ENCODE results near the gene TMEM40.

The TMEM40 gene

DNA sequence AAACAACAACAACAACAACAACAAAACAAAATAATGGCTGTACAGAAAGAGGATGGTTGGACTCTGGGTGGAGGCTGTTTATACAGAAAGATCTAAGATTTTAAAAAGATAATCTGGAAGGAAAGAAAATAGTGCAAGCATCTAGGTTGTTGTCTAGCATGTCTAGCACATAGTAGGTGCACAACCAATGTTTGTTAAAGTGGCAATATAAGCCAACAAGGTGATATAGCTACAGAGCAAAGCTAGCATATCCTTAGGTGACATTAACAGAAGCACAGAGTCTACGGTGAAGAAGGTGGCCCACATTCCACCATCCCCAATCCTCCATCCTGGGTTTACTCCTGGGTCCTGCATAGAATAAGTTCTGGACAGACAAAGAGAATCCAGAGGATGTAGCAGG lies 4.7 kb downstream of the TMEM40 start:
- FAIRE-seq (no peak), DNase-seq (ENCODE audit: insufficient read length, low spot score) (no peak)
- TF ChIP-seq TAF1 (IDR thresholded peaks at IDR 0.05; ENCODE audit: low read depth, low read length) = no peak
- no peak for TF ChIP-seq POLR2A (IDR thresholded peaks at IDR 0.05; ENCODE audit: low read depth, low read length)
- no peak for TF ChIP-seq PAX5 (IDR thresholded peaks at IDR 0.05; ENCODE audit: insufficient read depth, low read length, severe bottlenecking)
- TF ChIP-seq POLR2AphosphoS5 (IDR thresholded peaks at IDR 0.05; ENCODE audit: low read depth, low read length) = no peak
- no peak for TF ChIP-seq POU2F2 (IDR thresholded peaks at IDR 0.05; ENCODE audit: low read depth, low read length)
- no peak for TF ChIP-seq SPI1 (IDR thresholded peaks at IDR 0.05; ENCODE audit: low read depth, low read length)

- no peak for TF ChIP-seq POLR2A (IDR thresholded peaks at IDR 0.05; ENCODE audit: low read depth, low read length)
- TF ChIP-seq SPI1 (IDR thresholded peaks at IDR 0.05; ENCODE audit: low read depth, low read length) = no peak
- no peak for TF ChIP-seq POLR2AphosphoS5 (IDR thresholded peaks at IDR 0.05; ENCODE audit: low read depth, low read length)
- TF ChIP-seq PAX5 (IDR thresholded peaks at IDR 0.05; ENCODE audit: insufficient read depth, low read length, severe bottlenecking) = no peak
- TF ChIP-seq TAF1 (IDR thresholded peaks at IDR 0.05; ENCODE audit: low read depth, low read length) = no peak
- no peak for TF ChIP-seq POU2F2 (IDR thresholded peaks at IDR 0.05; ENCODE audit: low read depth, low read length)
- DNase-seq (ENCODE audit: insufficient read length, low spot score) (no peak), FAIRE-seq (no peak)
These were observed 5.6 kb downstream of the TMEM40 start for GRCh38 chr3:12753275-12754028.

GRCh38 chr3:12752809-12753208 lies 6.2 kb downstream of the TMEM40 start:
- FAIRE-seq = no peak

GRCh38 chr3:12752102-12752501 lies 7.0 kb downstream of the TMEM40 start:
- no peak for FAIRE-seq
- TF ChIP-seq TAF1 (IDR thresholded peaks at IDR 0.05; ENCODE audit: low read depth, low read length) (no peak), POLR2AphosphoS5 (IDR thresholded peaks at IDR 0.05; ENCODE audit: low read depth, low read length) (no peak), SPI1 (IDR thresholded peaks at IDR 0.05; ENCODE audit: low read depth, low read length) (no peak), PAX5 (IDR thresholded peaks at IDR 0.05; ENCODE audit: insufficient read depth, low read length, severe bottlenecking) (no peak), POU2F2 (IDR thresholded peaks at IDR 0.05; ENCODE audit: low read depth, low read length) (no peak), POLR2A (IDR thresholded peaks at IDR 0.05; ENCODE audit: low read depth, low read length) (no peak)

More at GRCh38 chr3:12752809-12753208, 6.2 kb downstream of the TMEM40 start:
- no peak for DNase-seq (ENCODE audit: insufficient read length, low spot score)
- TF ChIP-seq POU2F2 (IDR thresholded peaks at IDR 0.05; ENCODE audit: low read depth, low read length) (no peak), POLR2A (IDR thresholded peaks at IDR 0.05; ENCODE audit: low read depth, low read length) (no peak), TAF1 (IDR thresholded peaks at IDR 0.05; ENCODE audit: low read depth, low read length) (no peak), PAX5 (IDR thresholded peaks at IDR 0.05; ENCODE audit: insufficient read depth, low read length, severe bottlenecking) (no peak), POLR2AphosphoS5 (IDR thresholded peaks at IDR 0.05; ENCODE audit: low read depth, low read length) (no peak), SPI1 (IDR thresholded peaks at IDR 0.05; ENCODE audit: low read depth, low read length) (no peak)

GRCh38 chr3:12751571-12751970 lies 7.5 kb downstream of the TMEM40 start:
- no peak for TF ChIP-seq POU2F2 (IDR thresholded peaks at IDR 0.05; ENCODE audit: low read depth, low read length)
- no peak for TF ChIP-seq POLR2AphosphoS5 (IDR thresholded peaks at IDR 0.05; ENCODE audit: low read depth, low read length)
- no peak for TF ChIP-seq TAF1 (IDR thresholded peaks at IDR 0.05; ENCODE audit: low read depth, low read length)
- no peak for TF ChIP-seq POLR2A (IDR thresholded peaks at IDR 0.05; ENCODE audit: low read depth, low read length)
- no peak for TF ChIP-seq SPI1 (IDR thresholded peaks at IDR 0.05; ENCODE audit: low read depth, low read length)
- no peak for TF ChIP-seq PAX5 (IDR thresholded peaks at IDR 0.05; ENCODE audit: insufficient read depth, low read length, severe bottlenecking)
- DNase-seq (ENCODE audit: insufficient read length, low spot score) (no peak), FAIRE-seq (no peak)

More at GRCh38 chr3:12752102-12752501, 7.0 kb downstream of the TMEM40 start:
- DNase-seq (ENCODE audit: insufficient read length, low spot score) = no peak

DNA sequence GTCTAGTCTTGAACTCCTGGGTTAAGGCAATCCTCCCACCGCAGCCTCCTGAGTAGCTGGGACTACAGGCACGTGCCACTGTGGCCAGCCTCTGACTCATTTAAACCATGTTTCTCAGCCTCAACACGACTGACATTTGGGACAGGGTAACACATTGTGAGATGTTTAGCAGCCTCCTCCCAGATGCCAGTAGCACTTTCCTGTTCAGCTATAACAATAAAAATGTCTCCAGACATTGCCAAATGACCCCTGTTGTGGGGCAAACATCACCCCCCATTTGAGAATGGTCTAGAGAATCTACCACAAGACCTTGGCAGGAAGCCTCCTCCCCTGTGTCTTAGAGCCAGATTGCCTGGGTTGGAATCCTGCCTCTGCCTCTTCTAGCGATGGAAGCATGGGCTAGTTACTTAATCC lies 8.4 kb downstream of the TMEM40 start:
- TF ChIP-seq PAX5 (IDR thresholded peaks at IDR 0.05; ENCODE audit: insufficient read depth, low read length, severe bottlenecking) = no peak
- no peak for TF ChIP-seq TAF1 (IDR thresholded peaks at IDR 0.05; ENCODE audit: low read depth, low read length)
- TF ChIP-seq POLR2A (IDR thresholded peaks at IDR 0.05; ENCODE audit: low read depth, low read length) = no peak
- TF ChIP-seq POLR2AphosphoS5 (IDR thresholded peaks at IDR 0.05; ENCODE audit: low read depth, low read length) = no peak
- TF ChIP-seq SPI1 (IDR thresholded peaks at IDR 0.05; ENCODE audit: low read depth, low read length) = no peak
- no peak for TF ChIP-seq POU2F2 (IDR thresholded peaks at IDR 0.05; ENCODE audit: low read depth, low read length)
- FAIRE-seq (peak; percentile 74), DNase-seq (ENCODE audit: insufficient read length, low spot score) (no peak)

GRCh38 chr3:12750223-12750622 lies 8.8 kb downstream of the TMEM40 start:
- no peak for FAIRE-seq
- no peak for TF ChIP-seq POU2F2 (IDR thresholded peaks at IDR 0.05; ENCODE audit: low read depth, low read length)
- no peak for TF ChIP-seq POLR2AphosphoS5 (IDR thresholded peaks at IDR 0.05; ENCODE audit: low read depth, low read length)
- no peak for TF ChIP-seq TAF1 (IDR thresholded peaks at IDR 0.05; ENCODE audit: low read depth, low read length)
- TF ChIP-seq POLR2A (IDR thresholded peaks at IDR 0.05; ENCODE audit: low read depth, low read length) = no peak
- TF ChIP-seq SPI1 (IDR thresholded peaks at IDR 0.05; ENCODE audit: low read depth, low read length) = no peak
- no peak for TF ChIP-seq PAX5 (IDR thresholded peaks at IDR 0.05; ENCODE audit: insufficient read depth, low read length, severe bottlenecking)

DNA sequence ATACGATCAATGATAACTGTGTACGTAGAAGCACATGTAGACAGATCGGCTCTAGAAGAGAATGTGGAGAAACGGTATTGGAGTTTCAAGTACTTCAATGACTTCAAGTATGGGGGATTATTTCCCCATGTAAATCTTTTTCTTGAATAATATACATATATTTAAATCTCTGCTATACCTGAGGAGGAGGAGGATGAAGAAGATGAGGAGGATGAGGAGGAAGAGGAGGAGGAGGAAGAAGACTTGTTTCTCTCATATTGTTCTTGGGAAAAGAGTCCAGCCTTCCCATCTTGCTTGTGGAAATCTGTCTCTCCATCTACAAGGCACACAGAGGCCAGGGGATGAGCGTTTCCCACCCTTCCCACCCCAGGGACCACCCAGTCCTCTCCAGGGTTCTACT lies 10.6 kb downstream of the TMEM40 start:
- TF ChIP-seq POU2F2 (IDR thresholded peaks at IDR 0.05; ENCODE audit: low read depth, low read length) = no peak
- no peak for TF ChIP-seq POLR2A (IDR thresholded peaks at IDR 0.05; ENCODE audit: low read depth, low read length)
- no peak for TF ChIP-seq PAX5 (IDR thresholded peaks at IDR 0.05; ENCODE audit: insufficient read depth, low read length, severe bottlenecking)
- TF ChIP-seq SPI1 (IDR thresholded peaks at IDR 0.05; ENCODE audit: low read depth, low read length) = no peak
- no peak for TF ChIP-seq TAF1 (IDR thresholded peaks at IDR 0.05; ENCODE audit: low read depth, low read length)
- TF ChIP-seq POLR2AphosphoS5 (IDR thresholded peaks at IDR 0.05; ENCODE audit: low read depth, low read length) = no peak
- DNase-seq (ENCODE audit: insufficient read length, low spot score) (no peak), FAIRE-seq (no peak)

More at GRCh38 chr3:12750223-12750622, 8.8 kb downstream of the TMEM40 start:
- DNase-seq (ENCODE audit: insufficient read length, low spot score) = no peak

DNA sequence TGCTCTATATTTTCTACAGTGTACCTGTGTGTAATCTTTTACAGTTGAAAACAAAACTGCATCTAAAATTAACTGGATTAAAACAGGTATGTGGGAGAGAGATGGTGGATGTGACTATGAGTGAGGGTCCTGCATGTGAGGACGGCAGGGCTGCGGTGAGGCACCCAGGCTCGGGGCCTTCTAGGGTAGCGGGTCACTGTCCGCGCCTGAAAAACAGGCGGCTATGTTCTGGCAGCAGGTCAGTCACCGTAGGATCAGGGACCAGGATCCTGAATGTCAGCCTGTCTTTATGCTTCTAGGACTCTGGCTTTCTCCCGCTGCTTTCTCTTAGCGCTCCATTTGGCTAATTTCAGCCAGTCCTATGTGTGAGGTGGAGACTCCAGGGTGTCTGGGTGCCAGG lies 12.6 kb downstream of the TMEM40 start:
- no peak for DNase-seq (ENCODE audit: insufficient read length, low spot score)
- TF ChIP-seq TAF1 (IDR thresholded peaks at IDR 0.05; ENCODE audit: low read depth, low read length) (no peak), PAX5 (IDR thresholded peaks at IDR 0.05; ENCODE audit: insufficient read depth, low read length, severe bottlenecking) (no peak), POLR2AphosphoS5 (IDR thresholded peaks at IDR 0.05; ENCODE audit: low read depth, low read length) (no peak), SPI1 (IDR thresholded peaks at IDR 0.05; ENCODE audit: low read depth, low read length) (no peak), POU2F2 (IDR thresholded peaks at IDR 0.05; ENCODE audit: low read depth, low read length) (no peak), POLR2A (IDR thresholded peaks at IDR 0.05; ENCODE audit: low read depth, low read length) (no peak)
- no peak for FAIRE-seq
